ENCODE results near the gene ELK3.
A peak's percentile ranks its signal among the peaks of the same experiment; 100 is the strongest.

The ELK3 gene

DNA sequence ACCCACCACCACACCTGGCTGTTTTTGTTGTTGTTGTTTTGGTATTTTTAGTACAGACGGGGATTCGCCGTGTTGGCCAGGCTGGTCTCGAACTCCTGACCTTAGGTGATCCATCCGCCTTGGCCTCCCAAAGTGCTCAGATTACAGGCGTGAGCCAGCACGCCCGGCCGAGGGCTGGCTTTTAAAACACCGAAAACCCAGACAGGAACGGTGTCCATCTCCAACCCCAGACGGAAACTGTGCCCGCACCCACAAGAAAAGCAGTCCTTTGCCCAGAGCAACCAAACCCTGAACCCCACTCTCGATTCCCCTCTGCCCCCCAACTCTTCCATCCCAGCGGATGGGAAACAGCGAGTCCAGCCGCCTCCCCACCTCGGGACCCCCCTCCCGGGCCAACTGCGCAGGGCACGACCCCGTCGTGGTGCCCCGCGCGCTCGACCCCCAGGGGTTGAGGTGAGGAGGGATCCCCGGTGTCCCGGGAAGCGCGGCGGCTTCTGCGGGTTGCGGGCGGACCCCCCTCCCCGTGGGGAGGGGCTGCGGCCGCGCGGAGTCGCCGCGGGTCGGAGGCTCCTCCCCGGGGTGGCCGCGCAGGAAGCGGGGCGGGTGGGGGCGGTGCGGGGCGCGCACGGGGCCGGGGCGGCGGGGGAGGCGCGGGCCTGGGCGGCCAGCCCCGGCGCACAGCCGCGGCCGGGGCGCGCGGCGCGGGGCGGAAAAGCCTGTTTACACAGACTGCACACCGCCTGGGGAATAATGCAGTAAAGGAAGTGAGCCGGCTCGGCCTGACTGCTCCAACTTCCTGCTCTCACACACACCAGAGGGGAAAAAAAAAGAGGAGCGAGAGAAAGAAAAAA lies at the start of gene ELK3:
TSS of gene ELK3 (plus strand) at position 651 of the 851 bp plus-strand sequence.
- no peak for DNase-seq

DNA sequence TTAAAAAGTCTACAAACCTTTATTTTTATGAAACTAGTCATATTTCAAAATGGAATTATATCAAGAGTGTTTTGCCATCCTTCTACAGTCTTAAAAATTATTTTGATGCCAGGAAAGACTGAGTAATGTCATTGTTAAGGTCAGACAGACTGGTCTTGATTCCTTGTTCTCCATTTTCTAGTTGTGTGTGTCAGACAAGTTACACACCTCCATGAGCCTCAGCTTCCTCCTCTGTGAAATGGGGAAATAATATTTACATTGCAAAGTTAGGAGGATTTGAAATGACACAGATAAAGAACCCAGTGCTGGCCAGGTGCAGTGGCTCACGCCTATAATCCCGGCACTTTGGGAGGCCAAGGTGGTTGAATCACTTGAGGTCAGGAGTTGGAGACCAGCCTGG lies 47.4 kb upstream of the ELK3 start:
- no peak for DNase-seq

DNA sequence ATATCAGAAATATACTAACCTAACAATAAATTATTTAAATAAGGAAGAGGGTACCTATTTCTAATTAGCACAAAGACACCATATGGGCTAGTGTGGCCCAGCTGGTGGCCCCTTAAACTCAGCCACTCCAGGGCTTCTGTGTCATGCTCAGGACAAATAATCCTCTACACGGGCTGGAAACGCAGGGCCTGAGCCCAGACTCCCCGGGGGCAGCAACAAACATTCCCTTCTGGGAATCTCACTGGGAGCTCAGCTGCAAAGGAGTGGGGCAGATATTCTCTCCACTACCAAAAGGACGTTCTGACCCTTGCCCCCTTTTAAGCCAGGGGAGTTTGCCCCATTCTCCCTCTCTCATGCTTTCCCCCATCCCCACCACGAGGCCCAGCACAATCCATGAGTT lies 43.7 kb upstream of the ELK3 start:
- no peak for DNase-seq

DNA sequence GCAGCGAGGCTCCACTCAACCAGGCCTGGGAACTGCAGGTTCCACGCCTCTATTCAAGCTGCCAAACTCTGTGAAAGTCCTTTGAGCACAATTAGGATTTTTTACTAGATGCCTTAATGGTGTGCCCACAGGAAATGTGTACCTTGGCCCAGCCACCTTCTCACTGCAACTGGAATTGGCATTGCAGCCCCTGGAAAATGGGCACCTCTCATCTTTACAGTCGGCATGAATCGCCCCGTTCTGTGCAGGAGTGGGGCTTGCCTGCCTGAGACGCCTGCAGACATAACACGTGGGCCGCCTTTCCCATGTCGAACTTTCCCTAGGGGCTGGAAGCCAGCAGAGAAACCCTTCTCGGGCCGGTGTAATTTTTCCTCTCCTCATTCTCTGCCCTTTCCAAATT lies 42.0 kb upstream of the ELK3 start:
- DNase-seq, result no peak

DNA sequence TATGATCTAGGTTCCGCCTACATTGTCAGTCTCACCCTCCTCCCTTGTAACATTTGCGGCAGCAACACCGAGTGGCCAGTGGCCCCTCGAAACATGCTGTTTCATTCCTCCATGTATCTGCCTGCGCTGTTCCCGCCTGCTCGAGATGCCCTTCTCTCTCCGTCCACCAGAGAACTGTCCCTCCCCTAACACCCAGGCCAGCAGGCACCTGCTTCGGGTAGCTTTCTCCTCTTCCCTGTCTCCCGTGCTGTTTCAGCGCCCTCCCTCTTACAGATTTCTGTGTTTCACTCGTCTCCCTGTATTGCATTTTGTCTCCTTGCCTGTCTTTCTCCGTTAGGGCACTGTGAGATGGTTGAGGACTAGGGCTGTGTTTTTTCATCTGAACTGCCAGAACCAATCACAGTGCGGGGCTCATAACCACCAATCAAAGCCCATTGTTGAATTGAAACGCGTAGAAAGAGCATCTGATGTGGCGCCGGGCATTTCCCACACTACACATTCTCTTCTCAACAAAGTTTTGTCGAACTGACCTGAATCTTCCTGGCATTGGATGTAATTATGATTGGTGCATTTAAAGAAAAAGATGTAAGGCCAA lies 40.9 kb upstream of the ELK3 start:
- DNase-seq, result no peak

DNA sequence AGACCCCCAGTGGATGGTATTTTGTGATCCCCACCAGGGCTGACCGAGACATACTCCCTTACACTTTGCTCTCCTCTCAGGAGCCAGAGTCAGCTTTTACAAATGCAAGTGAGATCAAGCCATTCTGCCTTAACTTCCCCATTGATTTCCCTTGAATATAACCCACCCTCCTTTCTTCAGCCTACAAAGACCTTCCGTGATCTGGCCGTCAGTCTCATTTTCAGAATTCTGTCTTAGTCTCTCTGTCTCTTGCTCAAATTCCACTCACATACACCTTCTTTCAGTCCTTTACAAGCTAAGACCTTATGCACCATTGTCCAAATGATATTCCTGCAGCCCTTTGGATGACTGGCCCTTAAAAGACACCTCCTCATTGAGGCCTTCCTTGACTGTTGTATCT lies 39.0 kb upstream of the ELK3 start:
- no peak for DNase-seq

DNA sequence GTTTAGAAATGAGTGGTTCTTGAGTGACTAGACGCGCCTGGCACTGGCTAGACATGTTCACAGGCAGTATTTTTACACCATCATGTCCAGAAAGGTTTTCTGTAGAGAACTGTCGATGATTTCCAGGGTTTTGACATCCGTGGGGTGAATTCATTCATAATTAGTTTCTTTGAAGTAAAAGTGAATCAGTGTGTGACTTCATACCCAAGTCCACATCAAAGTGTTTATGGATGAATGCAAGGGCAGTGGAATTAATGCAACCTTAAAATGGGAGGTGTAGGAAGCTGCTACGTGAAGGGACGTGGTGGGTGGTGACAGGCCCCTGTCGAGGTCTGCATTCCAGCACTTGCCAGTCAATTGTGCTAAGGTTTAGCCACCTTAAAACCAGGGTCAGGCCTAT lies 38.4 kb upstream of the ELK3 start:
- DNase-seq, result no peak

DNA sequence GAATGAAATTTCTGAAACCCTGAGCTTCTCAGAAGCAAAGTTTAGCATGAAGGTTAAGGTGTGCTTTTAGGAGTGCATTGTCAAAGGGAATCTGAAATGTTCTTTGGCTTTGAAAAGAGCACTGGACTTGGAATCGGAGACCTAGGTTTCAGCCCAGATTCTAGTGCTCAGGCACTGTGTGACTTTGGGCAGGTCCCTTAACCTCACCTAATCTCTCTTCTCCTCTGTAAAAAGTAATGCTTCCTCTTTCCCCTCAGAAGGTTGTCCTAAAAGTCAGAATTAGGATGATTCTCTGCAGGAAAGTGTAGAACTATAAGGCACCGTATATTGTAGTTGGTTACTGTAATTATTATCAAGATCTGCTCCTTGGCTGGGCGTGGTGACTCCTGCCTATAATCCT lies 38.0 kb upstream of the ELK3 start:
- DNase-seq, result no peak

DNA sequence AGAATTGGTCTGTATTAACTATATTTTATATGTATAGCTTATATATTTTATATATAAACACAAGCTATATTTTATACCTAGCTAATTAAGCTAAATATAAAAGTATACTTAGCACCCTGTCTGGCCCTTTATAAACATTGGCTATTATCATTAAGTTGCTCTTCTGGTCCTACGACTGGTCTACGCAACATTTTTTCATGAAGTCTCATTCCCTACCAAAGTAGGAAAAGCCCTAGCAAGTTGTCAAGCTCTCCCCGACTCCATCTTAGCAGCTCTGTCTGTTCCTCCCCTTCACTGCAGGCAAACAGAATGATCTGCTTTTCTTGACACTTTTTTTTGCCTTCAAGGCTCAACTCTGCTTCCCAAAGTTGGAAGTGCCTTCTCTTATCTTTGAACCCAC lies 36.7 kb upstream of the ELK3 start:
- no peak for DNase-seq

DNA sequence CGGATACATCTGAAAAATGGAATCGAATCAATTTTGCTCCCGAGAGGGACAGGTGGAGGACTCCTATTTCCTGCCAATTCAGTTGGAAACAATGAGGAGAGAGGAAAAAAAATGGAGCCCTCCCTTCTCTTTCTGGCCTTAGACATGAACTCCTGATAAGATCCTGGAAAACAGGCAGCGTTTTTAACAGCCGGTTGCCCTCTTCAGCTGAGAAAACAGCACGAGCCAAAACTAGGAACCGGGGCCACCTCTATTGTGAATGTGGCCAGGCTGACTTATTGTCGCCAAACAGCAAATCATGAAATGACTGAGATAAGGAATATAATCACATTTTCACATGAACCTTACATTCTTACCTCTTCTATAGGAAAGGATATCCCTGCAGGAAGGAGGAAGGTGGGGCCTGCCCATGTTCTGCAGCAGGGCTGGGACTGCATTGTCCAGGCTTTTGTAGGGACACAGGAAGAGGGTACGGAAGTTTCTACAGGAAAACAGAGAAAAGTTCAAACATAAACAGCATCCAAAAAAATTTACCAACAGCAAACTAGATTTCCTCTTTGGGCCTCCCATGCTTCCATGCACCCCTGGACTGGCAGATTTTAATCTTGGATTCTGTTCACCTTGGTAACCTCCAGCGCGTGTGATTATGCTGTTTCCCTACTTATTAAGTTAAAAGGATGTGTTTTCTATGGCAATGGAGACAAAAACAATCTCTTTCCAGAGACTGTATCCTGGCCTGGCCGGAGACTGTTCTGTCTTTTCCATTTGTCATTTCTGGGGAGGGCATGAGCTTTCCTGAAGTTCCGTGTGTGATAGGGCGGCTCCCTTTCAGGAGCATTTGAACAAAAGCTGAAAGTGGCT lies 29.0 kb upstream of the ELK3 start:
- DNase-seq, result no peak

DNA sequence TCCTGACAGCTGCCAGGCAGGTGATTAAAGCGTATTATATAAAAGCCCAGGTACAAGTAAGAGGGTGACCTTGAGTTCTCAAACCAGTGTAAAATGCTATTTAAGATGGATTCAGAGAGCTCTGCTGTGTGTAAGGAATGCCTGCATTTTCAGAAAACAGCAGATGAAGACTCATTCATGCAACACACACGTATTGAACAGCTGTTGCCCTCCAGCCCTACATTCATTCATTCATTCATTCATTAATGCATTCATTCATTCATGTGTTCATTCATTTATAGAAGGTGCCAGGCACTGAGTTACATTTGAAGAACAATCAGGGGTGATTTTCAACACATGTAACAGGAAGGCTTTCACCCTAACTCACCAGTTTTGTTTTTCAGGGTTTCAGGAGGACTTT lies 27.4 kb upstream of the ELK3 start:
- no peak for DNase-seq

DNA sequence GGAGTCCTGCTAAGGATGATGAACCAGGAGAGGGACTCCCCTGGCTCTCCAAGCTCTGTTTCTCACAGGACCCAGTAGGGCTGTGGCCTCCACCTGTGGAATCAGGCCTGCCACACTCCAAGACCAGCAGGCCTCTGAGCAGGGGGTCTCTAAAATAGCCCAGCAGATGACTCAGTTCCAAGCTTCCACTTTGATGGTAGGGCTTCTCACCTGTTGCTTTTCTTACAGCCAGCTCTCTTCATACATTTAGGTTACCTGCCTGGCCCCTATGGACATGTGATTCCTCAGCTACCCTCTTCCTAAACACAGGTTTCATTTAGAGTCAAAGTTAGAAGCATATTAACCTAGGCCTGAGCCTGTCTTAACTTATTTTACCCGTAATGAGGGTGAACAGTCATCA lies 26.7 kb upstream of the ELK3 start:
- no peak for DNase-seq

DNA sequence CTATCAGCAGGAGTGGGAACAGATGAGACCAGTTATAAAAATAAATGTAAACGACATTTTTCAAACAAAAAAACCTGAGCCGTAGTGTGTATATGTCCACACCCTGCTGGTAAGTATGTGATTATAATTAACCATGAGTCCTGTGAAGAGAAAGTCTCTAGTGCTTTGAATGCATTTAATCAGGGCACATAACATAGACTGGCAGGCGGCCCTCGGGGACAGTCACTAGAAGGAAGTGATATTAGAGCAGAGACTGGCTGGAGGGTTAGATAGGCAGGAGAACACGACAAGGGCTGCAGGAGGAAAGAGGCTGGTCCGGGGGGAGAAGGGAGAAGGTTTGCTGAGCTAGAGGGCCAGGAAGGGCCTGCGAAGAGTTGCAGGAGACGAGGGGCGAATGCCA lies 23.8 kb upstream of the ELK3 start:
- no peak for DNase-seq

DNA sequence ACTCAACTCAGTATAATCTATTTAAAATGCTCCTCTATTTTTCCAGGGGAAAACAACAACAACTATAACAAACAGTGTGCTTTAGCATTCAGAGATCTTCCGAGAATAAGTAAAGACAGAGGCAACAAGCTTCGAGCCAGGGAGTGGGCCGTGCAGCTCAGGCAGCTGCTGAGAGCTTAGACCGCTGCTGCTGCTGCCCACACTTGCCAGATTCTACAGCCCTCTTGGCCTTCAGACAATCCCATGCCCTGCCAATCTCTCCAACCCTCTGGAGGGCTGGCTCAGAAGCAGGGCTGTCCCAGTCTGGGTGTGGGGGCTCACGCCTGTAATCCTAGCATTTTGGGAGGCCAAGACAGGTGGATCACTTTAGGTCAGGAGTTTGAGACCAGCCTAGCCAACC lies 23.4 kb upstream of the ELK3 start:
- no peak for DNase-seq

DNA sequence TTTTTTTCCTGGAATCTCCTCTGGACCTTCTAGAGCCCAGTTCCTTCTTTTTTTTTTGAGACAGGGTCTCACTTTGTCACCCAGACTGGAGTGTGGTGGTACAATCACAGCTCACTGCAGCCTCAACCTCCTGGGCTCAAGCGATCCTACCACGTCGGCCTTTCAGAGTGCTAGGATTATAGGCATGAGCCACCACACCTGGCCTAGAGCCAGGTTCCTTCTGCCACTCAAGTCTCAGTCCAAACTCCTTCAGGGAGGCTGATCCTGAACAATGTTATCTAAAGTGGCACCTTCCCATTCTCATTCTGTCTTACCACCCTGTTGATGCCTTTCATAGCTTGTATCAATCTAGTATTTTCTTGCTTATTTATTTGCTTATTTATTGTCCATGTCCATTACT lies 22.3 kb upstream of the ELK3 start:
- no peak for DNase-seq

DNA sequence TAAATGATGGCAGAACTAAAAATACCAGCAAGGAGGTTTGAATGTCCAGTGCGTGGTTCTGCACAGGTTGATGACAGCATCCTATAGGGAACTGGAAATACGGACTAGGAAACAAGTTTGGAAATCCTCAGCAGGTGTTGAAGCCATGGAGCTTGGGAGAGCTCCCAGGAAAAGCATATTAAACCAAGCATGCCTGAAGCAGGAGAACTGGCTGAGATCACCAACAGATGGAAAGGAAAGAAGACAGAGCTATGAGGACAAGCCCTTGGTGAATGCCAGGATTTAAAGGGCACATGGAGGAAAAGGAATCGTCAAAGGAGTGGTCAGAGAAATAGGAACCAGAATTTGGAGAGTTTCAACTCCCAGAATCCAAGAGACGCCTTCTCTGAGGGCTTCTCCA lies 21.2 kb upstream of the ELK3 start:
- DNase-seq, result no peak

DNA sequence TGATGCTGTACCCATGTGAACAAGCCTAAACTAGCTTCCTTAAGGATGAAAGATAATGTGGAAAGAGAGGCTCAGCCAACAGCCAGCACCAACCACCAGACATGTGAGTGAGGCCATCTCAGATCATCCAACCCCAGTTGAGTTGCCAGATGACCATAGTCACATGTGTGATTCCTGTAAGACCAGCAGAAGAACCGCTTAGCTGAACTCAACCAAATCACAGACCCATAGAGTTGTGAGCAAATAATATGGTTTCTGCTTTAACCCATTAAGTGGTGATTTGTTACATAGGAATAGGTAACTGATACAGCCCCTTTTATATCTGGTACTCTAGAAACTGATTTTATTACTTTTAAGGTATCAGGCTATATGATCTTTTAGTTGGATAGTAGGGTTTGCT lies 17.6 kb upstream of the ELK3 start:
- DNase-seq, result no peak

DNA sequence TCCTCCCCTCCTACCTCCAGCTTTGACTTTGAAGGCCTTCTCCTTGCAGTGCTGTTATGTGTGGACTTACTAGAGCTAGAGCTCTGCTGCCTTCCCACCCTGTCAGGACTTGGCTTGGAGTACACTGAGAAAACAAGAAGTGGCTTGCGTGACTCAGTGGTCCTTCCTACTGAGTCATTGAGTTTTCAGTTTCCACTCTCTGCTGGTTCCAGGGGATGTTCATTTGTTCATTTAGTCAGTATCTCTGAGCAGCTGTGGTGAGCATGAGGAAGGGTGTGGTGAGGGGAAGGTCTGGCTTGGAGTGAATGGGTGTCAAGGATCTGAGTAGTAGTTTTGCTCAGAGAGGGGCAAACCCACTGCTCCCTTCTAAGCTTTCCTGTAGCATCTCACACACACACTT lies 17.2 kb upstream of the ELK3 start:
- no peak for DNase-seq

DNA sequence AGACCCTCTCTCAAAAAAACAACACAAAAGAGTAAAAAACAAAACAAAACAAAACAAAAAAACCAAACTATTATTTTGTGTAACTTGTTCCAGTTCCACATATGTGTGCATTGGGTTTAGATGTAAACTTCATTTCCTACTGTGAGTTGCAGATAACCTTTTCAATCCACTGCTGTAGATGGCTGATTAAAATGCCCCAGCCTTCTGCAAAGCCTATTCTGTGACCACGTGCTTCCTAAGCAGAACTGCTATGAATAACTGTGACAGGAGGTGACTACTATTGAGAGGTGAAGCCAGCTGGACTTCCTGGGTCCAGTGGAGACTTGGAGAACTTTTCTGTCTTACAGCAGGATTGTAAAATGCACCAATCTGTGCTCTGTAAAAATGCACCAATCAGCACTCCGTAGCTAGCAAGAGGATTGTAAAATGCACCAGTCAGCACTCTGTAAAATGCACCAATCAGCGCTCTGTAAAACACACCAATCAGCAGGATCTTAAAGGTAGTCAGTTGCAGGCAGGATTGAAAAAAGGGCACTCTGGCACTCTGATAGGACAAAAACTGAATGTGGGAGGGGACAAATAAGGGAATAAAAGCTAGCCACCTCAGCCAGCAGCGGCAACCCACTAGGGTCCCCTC lies 10.3 kb upstream of the ELK3 start:
- no peak for DNase-seq

DNA sequence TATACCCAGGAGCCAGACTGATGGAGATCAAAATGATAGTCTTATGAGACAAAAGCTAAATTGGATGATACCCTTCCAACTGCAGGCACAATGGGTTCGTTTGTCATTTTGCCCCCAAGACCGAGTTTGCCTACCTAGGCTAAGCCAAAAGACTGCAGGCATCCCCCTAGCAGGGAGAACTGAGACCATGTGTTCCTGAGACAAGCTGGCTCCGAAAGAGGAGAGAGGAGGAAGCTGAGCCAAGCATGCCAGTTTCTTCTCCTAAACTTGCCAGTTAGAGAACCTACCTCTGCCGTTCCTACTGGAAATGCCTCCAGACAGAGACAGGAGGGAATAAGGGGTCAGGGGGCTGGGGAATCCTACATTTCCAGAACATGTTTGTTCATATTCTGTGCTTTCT lies 8.3 kb upstream of the ELK3 start:
- no peak for DNase-seq

DNA sequence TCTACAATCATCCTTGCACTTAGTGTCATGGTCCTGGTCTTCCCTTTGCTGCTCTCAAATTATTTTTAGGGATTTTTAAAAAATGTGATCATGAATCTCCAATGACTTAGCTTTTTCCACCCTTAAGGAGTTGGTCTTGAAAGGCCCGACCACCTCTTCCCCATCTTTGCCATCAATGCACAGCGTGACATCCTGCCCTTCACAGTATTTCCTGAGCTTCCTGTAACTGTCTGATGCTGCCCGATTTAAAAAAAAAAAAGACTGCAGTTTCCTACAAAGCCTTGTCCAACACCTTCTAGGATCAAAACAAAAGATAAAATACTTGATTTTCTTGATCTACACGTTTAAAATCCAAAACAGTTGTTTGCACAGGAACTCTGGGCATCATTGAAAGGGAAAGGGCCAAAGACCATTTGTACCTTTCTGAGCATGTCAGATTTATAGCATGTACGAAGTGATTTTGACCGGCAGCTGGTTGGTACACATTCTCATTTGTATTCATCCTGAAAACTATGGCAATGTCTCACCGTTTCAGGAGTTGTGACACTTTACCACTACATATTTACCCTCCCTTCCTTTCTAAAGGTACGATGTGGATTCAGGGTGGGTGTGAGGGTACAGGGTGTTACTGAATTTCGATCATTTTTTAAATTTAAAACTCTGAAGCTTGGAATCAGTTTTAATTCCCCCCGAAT lies 7.4 kb upstream of the ELK3 start:
- no peak for DNase-seq

DNA sequence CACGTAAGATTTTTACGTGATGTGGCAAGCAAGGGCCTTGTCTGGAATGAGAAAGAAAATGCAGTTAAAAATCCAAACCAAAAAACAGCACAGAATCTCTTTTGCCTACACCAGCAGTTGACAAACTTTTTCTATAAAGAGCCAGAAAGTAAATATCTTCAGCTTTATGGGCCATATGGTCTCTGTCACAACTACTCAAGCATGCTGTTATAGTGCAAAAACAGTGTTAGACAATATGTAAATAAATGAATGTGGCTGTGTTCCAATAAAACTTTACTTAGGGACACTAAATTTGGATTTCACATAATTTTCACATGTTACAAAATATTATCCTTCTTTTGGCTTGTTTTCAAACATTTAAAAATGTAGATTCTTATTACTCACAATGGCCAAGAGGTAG lies 6.2 kb upstream of the ELK3 start:
- DNase-seq, result no peak

DNA sequence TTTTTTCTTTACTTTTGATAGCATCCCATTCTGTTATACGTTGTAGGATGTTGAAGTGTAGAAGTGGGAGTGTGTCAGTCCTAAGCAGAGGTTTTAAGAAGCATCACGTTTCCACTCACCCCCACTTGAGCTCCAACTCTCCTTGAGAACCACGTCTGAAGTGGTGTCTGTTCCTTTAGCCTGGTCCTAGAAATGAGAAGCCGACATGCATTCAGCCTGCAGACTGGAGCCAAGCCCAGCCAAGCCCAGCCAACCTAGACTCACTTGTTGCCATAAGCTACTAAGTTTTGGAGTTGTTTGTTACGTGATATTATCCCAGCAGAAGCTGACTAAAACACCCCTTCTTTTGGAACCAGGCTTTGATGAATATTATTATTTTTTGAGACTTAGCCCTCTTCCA lies 4.4 kb upstream of the ELK3 start:
- peak in 1 of 2 experiments; percentile 5 for DNase-seq

Measured in NCI-H187 (cell line).